HCT116 (cell line): Measurements from ENCODE around the gene PACSIN2. TPM values are rescaled to one million over a fixed set of nuclear protein-coding genes. Genes with fewer than 3 reads are reported as not detected.

Experiments
- ATAC-seq: fragments of 200-7000 bp; cut with Tn5 transposase; 2 replicates; pipeline ENCODE4 v1.9.1; 2020; ENCODE audit warnings: mild to moderate bottlenecking, moderate library complexity
- BruUV-seq: library from RNA; stranded (reverse); fragments of 400-500 nt; replicated peaks from 2 replicates; lab custom pipeline; 2021; lab: Mats Ljungman, UMichigan
- CTCF ChIA-PET: fragments of 300-600 bp; sonication (Branson Sonifier 250); formaldehyde crosslinking; loops from one replicate; lab custom pipeline; 2021; ENCODE audit warnings: antibody characterized with exemption; lab: Charles Lee
- POLR2A ChIA-PET: fragments of 300-600, 350-600 bp; sonication (Branson Sonifier 250); formaldehyde crosslinking; loops from one replicate; lab custom pipeline; 2021; ENCODE audit warnings: antibody characterized with exemption; lab: Charles Lee
- RAD21 ChIA-PET, 2 experiments: fragments of 300-600 bp; sonication (Branson Sonifier 250); formaldehyde crosslinking; loops; one replicate each; lab custom pipeline; 2023; ENCODE audit warnings: low total read pairs in 2 of 2; ENCODE audit not compliant: uncharacterized antibody in 2 of 2, unreplicated experiment in 2 of 2, low non-redundant PET in 1 of 2; lab: Charles Lee
- DNase-seq: peaks from one replicate; pipeline ENCODE4 v3.0.0-alpha.2; 2010; ENCODE audit warnings: low read depth, low spot score
- H2AFZ ChIP-seq: fragments of 200-600 bp; shearing (Covaris generic), sonication (generic); 2 replicates; pipeline ENCODE4 v1.6.1; 2017; ENCODE audit warnings: low read depth, mixed run types, mixed read lengths, antibody characterized with exemption, low read length; ENCODE audit not compliant: poor library complexity, severe bottlenecking
- H3K27ac ChIP-seq: 2 replicates; pipeline ENCODE4 v1.5.1; 2012; ENCODE audit warnings: low read depth, low read length
- H3K27me3 ChIP-seq: fragments of 200-600 bp; sonication (generic); 2 replicates; pipeline ENCODE4 v1.6.1; 2016; ENCODE audit warnings: mixed run types, low read length, mixed read lengths; ENCODE audit not compliant: insufficient read depth
- H3K36me3 ChIP-seq, 2 experiments: fragments of 200-500 bp in 1 of 2; fragments of 200-600 bp in 1 of 2; sonication (Bioruptor generic) in 1 of 2; sonication (generic) in 1 of 2; 2 replicates each; pipeline versions ENCODE4 v1.5.1 to v1.6.1; 2014 to 2016; ENCODE audit warnings: low read length in 2 of 2, inconsistent platforms in 1 of 2, mixed read lengths in 1 of 2, mixed run types in 1 of 2; ENCODE audit not compliant: insufficient read depth in 2 of 2, control insufficient read depth in 1 of 2
- H3K4me1 ChIP-seq, 2 experiments: fragments of 200-600 bp in 1 of 2; sonication (generic) in 1 of 2; 2 replicates each; pipeline versions ENCODE4 v1.5.1 to v1.6.1; 2012 to 2017; ENCODE audit warnings: low read length in 2 of 2, inconsistent platforms in 1 of 2, mild to moderate bottlenecking in 1 of 2, mixed read lengths in 1 of 2, mixed run types in 1 of 2, moderate library complexity in 1 of 2; ENCODE audit not compliant: insufficient read depth in 2 of 2, control insufficient read depth in 1 of 2
- H3K4me2 ChIP-seq: fragments of 200-600 bp; sonication (generic); 2 replicates; pipeline ENCODE4 v1.6.1; 2017; ENCODE audit warnings: mixed run types, low read length, mixed read lengths
- H3K4me3 ChIP-seq, 2 experiments: fragments of 200-600 bp in 1 of 2; sonication (generic) in 1 of 2; replicated peaks in 1 of 2; 2 replicates each; pipeline ENCODE4 v1.5.1; 2011 to 2016; ENCODE audit warnings: low read length in 2 of 2, control low read depth in 1 of 2, low read depth in 1 of 2, mild to moderate bottlenecking in 1 of 2, mixed read lengths in 1 of 2, mixed run types in 1 of 2
- H3K79me2 ChIP-seq: fragments of 200-600 bp; sonication (generic); 2 replicates; pipeline ENCODE4 v1.6.1; 2017; ENCODE audit warnings: mild to moderate bottlenecking, mixed run types, low read length, moderate library complexity, mixed read lengths; ENCODE audit not compliant: insufficient read depth
- H3K9ac ChIP-seq: fragments of 200-600 bp; sonication (generic); 2 replicates; pipeline ENCODE4 v1.6.1; 2016; ENCODE audit warnings: low read length, mixed read lengths
- H3K9me2 ChIP-seq: fragments of 200-600 bp; sonication (generic), shearing (Covaris generic); 2 replicates; pipeline ENCODE4 v1.6.1; 2017; ENCODE audit warnings: mixed run types, mild to moderate bottlenecking, moderate library complexity; ENCODE audit not compliant: insufficient read depth
- H3K9me3 ChIP-seq, 2 experiments: fragments of 200-500 bp in 1 of 2; fragments of 200-600 bp in 1 of 2; sonication (Bioruptor generic) in 1 of 2; sonication (generic) in 1 of 2; 2 replicates each; pipeline ENCODE4 v1.6.1; 2014 to 2017; ENCODE audit warnings: low read length in 2 of 2, mixed read lengths in 2 of 2, inconsistent platforms in 1 of 2, low read depth in 1 of 2, mild to moderate bottlenecking in 1 of 2, mixed run types in 1 of 2, moderate library complexity in 1 of 2; ENCODE audit not compliant: control insufficient read depth in 1 of 2, insufficient read depth in 1 of 2
- H4K20me1 ChIP-seq: fragments of 200-600 bp; sonication (generic), shearing (Covaris generic); 2 replicates; pipeline ENCODE4 v1.6.1; 2017; ENCODE audit warnings: mixed run types, mild to moderate bottlenecking, moderate library complexity; ENCODE audit not compliant: insufficient read depth
- CBX3 ChIP-seq: IDR thresholded peaks from 2 replicates; pipeline ENCODE4 v1.6.1; 2012; ENCODE audit warnings: low read depth
- EGR1 ChIP-seq: IDR thresholded peaks from 2 replicates; pipeline ENCODE4 v1.6.1; 2012; ENCODE audit warnings: low read depth
- ELF1 ChIP-seq: IDR thresholded peaks from 2 replicates; pipeline ENCODE4 v1.6.1; 2012; ENCODE audit warnings: low read depth, borderline replicate concordance
- EZH2 ChIP-seq: fragments of 200-600 bp; sonication (generic); IDR thresholded peaks from 2 replicates; pipeline ENCODE4 v1.6.1; 2017; ENCODE audit warnings: antibody characterized with exemption, mixed run types
- EZH2phosphoT487 ChIP-seq: fragments of 200-600 bp; IDR thresholded peaks from 2 replicates; pipeline ENCODE4 v1.6.1; 2018; ENCODE audit warnings: antibody characterized with exemption, borderline replicate concordance
- JUND ChIP-seq: IDR thresholded peaks from 2 replicates; pipeline ENCODE4 v1.6.1; 2012
- MAX ChIP-seq: IDR thresholded peaks from 2 replicates; pipeline ENCODE4 v1.6.1; 2012
- POLR2A ChIP-seq: IDR thresholded peaks from 2 replicates; pipeline ENCODE4 v1.7.0; 2011; ENCODE audit warnings: borderline replicate concordance; ENCODE audit not compliant: insufficient read depth, insufficient read length; ENCODE audit errors: extremely low read depth
- RAD21 ChIP-seq: IDR thresholded peaks from 2 replicates; pipeline ENCODE4 v1.6.1; 2012; ENCODE audit warnings: low read depth, mild to moderate bottlenecking
- SIN3A ChIP-seq: IDR thresholded peaks from 2 replicates; pipeline ENCODE4 v1.6.1; 2012; ENCODE audit warnings: low read depth
- SP1 ChIP-seq: IDR thresholded peaks from 2 replicates; pipeline ENCODE4 v1.6.1; 2012; ENCODE audit warnings: low read depth
- SRF ChIP-seq: IDR thresholded peaks from 2 replicates; pipeline ENCODE4 v1.6.1; 2012; ENCODE audit warnings: low read depth
- TCF7L2 ChIP-seq: IDR thresholded peaks from 2 replicates; pipeline ENCODE4 v1.7.0; 2011; ENCODE audit warnings: borderline replicate concordance, inconsistent platforms; ENCODE audit not compliant: insufficient read depth, insufficient read length; ENCODE audit errors: extremely low read depth
- intact Hi-C: fragments of 100-400 bp; cut with micrococcal nuclease; formaldehyde crosslinking; loops from 2 replicates; pipeline ENCODE4 v1.10.0; 2022
- total RNA-seq: library from RNA; stranded (reverse); gene quantifications from one replicate; pipeline ENCODE4 v1.2.1, GENCODE V29; 2021; ENCODE audit not compliant: unreplicated experiment

Gene PACSIN2
- total RNA-seq, 1 experiment from 2014 or later: 48.2 TPM

- Histone ChIP-seq H3K9me2 (no peaks in the 10 kb centered on the region), H3K36me3 (peaks cover 0 to 2% of the 10 kb centered on the region in 2 experiments; a peak in 1 of 4 replicates), H3K27me3 (no peaks in the 10 kb centered on the region), H3K9me3 (no peaks in the 10 kb centered on the region), H3K4me1 (peaks cover 18 to 23% of the 10 kb centered on the region in 2 experiments), H3K4me3 (no peak overlapping the region), H4K20me1 (no peaks in the 10 kb centered on the region), H3K9ac (no peak overlapping the region), H3K27ac (no peak overlapping the region), H3K79me2 (0 out of 2 replicates have a peak, but pooled peaks cover 5% of the 10 kb centered on the region), H2AFZ (no peak overlapping the region), H3K4me2 (no peak overlapping the region)
- no TSS peak for BruUV-seq
- DNase-seq (no peak), ATAC-seq (no peak)
- intact Hi-C loops: no loop called here
- TF ChIP-seq EZH2phosphoT487 (no peak), POLR2A (no peak), ELF1 (no peak), SIN3A (no peak), TCF7L2 (no peak), SRF (no peak), JUND (no peak), RAD21 (no peak), EZH2 (no peak)
- CTCF ChIA-PET: no interaction called here
- POLR2A ChIA-PET: interaction anchor here (1.5 kb wide), 1 partner anchor 165 kb away, joined by 3 read pairs; the partner anchor contains the start of gene PACSIN2
- RAD21 ChIA-PET: no interaction called here
These were observed 165.9 kb downstream of the PACSIN2 start for GRCh38 chr22:42848941-42849550.

GRCh38 chr22:42847110-42847509 lies 167.8 kb downstream of the PACSIN2 start:
- peaks cover 23 to 26% of the 10 kb centered on the region in 2 experiments for H3K4me1 ChIP-seq
- ChIA-PET POLR2A (no interaction called here), CTCF (interaction anchor here (1.3 kb wide), 1 partner anchor 21 kb away, joined by 3 read pairs; no protein-coding TSS in a partner anchor), RAD21 (no interaction called here)
- 0 out of 2 replicates have a peak, but pooled peaks cover 5% of the 10 kb centered on the region for H3K79me2 ChIP-seq
- TF ChIP-seq CBX3: no peak
- TF ChIP-seq RAD21: no peak
- TF ChIP-seq EZH2phosphoT487: no peak
- no peak for TF ChIP-seq MAX
- TF ChIP-seq SP1: no peak
- TF ChIP-seq EGR1: no peak
- no peak for TF ChIP-seq SIN3A
- no peak for TF ChIP-seq JUND
- DNase-seq (no peak), ATAC-seq (no peak)
- H3K9ac ChIP-seq: no peak overlapping the region
- H2AFZ ChIP-seq: no peak overlapping the region
- intact Hi-C loops: no loop called here
- no peaks in the 10 kb centered on the region for H4K20me1 ChIP-seq
- H3K4me2 ChIP-seq: no peak overlapping the region
- BruUV-seq: no TSS peak
- H3K36me3 ChIP-seq: peaks cover 0 to 2% of the 10 kb centered on the region in 2 experiments; a peak in 1 of 4 replicates
- H3K27ac ChIP-seq: no peak overlapping the region
- no peaks in the 10 kb centered on the region for H3K27me3 ChIP-seq
- no peaks in the 10 kb centered on the region for H3K9me2 ChIP-seq
- H3K9me3 ChIP-seq: no peaks in the 10 kb centered on the region
- no peak overlapping the region for H3K4me3 ChIP-seq
